GM19468 (cell line): ENCODE measurements around the gene MFAP3.
"Not testable (repeated sequence)": the region's sequence is repeated elsewhere in the genome, so short reads cannot be mapped to it uniquely, and the experiment has no call there.

Experiments
- ATAC-seq: cut with Tn5 transposase; IDR thresholded peaks from one replicate; pipeline ENCODE4 v1.9.1; 2021; ENCODE audit warnings: mild to moderate bottlenecking, moderate library complexity, moderate number of reproducible peaks; ENCODE audit not compliant: unreplicated experiment; ENCODE audit errors: extremely low read depth

Gene MFAP3

DNA sequence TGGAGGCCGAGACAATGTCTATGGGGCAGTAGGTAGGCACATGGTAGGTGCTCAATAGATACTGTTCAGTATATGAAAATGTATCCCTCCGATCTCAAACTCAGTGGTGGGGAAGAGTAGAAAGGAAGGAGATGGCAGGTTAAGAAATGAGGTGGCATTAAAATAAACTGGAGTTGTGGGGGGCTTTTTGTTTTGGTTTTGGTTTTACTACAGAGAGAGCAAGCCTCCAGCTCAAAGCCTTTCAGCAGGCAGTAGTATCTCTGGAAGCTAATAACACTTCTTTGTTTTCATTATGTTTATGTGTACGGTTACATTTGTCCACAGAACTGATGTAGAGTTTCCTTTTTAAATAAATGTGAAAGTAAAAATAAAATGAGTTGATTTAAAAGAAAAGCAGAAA, 8.6 kb downstream of the MFAP3 start:
- no peak for ATAC-seq

- ATAC-seq = no peak
Observed at GRCh38 chr5:154049636-154050035, 10.9 kb downstream of the MFAP3 start.

DNA sequence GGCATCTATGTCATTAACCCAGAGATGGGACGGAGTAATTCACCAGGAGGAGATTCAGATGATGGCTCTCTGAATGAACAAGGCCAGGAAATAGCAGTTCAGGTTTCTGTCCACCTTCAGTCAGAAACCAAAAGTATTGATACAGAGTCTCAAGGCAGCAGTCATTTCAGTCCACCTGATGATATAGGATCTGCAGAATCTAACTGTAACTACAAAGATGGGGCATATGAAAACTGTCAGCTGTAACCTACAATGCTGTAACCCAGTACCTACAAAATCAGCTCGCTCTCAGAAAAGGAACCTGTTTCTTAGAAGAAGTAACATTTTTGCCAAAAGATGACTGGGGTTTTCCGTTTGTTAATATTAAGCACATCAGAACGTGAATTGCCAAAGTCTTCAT, 14.7 kb downstream of the MFAP3 start:
- no peak for ATAC-seq

- no peak for ATAC-seq
Observed at GRCh38 chr5:154055201-154055600, 16.4 kb downstream of the MFAP3 start.

DNA sequence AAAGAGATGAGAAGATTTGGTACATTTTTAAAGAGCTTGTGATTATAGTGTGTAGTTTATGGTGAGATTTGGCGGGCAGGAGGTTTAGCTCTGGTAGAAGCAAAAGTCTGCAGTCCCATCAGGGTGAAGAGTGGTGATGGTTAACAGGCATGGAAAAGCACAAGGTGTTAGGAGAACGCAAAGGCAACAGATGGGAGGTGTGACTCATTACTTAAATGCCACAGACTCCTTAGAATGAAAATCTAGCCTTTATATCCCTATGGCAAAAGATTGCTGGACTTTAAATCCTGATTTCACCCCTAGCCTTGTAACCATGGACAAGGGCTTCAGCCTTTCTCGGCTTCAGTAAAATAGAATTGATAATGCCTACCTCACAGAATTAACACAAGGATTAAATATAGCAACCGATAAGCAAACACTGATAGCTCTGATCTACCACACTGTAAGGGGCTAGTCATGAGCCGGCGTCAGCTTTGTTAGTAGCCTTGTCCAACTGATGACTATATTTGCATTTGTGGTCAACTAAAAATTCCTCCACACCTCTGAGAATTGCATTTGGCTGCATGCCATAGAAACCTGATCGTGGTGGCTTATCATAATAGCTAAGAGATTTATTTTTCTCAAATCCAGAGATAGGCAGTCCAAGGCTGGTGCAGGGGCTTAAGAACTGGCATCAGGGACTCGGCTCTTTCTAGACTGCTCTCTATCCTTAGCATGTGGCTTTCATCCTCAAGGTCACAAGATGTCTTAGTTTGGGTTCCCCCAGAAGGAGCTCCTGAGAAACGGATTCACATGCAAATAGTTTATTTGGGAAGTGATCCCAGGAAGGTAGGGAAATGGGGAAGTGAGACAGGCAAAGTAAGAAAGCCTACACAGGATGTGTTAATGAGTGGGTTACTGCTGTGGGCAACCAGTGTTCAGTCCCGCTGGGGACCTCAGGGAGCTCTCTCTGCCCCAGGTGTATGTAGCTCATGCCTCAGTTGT, 19.6 kb downstream of the MFAP3 start:
- peak; percentile 62 for ATAC-seq

- ATAC-seq = no peak
Observed at GRCh38 chr5:154059039-154059430, 20.3 kb downstream of the MFAP3 start.

DNA sequence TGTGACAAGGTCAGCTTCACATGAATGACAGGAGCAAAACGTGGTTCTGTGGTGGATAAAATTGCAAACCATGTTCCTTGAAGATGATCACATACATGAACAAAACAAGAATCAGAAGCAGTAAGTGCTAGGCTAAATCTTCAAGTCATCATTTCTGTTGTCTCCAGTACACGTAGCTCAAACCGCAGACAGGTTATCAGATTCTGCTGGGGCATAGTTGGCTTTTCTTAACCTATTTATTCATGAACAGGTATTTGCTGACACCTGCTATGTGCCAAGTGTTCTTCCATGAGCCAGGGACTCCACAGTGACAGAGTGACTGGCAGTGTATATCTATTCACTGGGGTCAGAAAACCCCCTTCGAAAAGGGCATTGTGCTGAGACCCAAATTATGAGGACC, 20.8 kb downstream of the MFAP3 start:
- no peak for ATAC-seq

GRCh38 chr5:154060606-154061005, 21.8 kb downstream of the MFAP3 start:
- no peak for ATAC-seq

DNA sequence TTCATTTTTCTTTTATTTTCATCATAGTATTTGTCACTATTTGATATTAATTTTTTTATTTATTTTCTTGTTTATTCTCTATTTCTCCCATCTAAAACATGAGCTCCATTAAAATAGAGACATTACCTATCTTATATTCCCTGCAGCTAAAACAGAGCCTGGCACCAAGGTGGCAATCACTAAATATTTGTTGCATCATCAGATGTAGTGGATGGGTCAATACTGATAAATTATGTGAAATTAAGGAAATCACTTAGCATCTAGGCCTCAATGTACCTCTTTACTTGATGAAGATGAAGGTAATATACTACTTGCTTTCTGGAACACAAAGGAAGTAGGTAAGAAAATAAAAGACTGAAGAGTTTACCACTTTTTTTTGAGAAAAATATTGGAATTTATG, 24.6 kb downstream of the MFAP3 start:
- ATAC-seq = no peak

GRCh38 chr5:154065971-154066370, 27.2 kb downstream of the MFAP3 start:
- ATAC-seq = no peak

DNA sequence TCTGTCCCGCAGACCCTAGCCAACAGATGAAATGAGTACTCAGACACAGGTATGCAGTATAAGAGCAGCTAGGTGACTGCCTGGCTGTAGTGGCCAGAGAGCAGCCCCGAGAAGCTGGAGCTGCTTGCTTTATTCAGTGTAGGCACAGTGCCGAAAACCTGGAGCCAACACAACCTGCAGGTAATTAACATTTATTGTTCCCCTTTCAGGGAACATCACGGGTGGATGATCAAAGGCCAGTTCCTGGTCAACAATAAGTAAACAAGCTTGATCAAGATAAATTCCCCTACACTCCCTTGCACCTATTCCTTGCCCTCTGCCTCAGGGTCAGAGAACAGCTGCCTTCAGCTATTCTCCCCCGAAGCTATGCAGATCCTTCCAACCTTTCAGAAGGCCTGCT, 31.1 kb downstream of the MFAP3 start:
- ATAC-seq = not testable (repeated sequence)

GRCh38 chr5:154071799-154072413, 33.1 kb downstream of the MFAP3 start:
- ATAC-seq = no peak

DNA sequence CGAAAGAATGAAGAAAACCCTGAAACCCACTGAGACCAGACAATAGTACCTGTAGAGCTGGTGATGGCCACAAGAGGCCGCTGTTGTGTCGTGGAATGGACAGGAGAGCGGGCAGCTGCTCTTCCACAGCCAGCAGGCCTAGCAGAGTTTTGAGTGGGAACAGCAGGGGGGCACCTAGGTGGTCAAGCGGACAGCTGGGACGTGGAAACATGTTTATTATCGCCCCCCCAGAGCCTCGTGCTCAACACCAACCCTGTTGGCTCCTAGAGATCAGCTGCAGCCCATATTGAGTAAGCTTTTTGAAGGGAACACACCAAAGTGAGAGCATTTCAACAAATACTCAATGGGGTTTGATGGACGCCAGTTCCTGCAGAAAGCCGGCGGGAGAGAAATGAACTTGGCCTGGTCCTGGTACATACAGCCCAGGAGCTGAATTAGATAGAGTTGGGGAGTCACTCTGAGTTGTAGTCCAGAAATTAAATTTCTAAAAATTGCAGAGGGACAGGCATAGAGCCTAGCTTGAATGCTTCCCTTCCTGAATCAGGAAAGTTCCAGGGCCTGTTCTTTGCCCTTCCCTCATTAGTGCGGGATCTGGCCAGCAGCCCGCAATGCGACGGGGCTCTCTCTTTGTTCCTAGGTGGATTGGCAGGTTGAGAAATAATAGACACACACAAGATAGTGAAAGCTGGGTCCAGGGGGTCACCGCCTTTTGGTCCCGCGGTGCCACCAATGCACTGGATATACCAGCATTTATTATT, 33.8 kb downstream of the MFAP3 start:
- ATAC-seq = peak; percentile 92

DNA sequence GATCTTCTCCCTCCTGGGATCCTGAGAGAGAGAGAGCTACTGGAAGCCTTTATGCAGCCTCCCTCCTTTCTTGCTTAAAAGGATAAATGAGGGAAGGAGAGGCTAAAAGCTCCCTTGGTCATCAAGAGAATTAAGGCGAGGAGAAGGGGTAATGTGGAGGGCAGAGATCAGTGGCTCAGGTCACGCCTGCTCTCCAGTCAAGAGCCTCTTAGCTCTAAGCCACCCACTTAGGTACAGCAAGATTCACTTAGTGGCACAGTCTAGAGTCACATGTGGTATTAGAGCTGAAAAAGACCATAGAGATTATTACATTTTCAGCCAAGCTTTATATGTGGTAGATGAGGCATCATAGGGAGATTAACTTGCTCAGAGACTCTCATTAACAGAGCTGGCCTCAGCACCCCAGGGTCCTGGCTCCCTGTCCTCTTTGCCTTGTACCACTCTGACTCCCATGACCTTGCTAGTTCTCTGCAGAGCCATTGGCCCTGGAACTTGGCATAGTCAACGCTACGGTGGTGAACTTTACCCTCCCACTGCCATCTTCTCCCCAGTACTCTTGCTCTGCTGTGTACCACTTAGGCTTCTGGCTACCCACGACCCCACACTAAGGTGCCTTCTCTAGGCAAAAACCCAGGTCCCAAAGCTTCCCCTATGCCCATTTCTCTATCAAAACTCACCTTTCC, 37.6 kb downstream of the MFAP3 start:
- no peak for ATAC-seq

DNA sequence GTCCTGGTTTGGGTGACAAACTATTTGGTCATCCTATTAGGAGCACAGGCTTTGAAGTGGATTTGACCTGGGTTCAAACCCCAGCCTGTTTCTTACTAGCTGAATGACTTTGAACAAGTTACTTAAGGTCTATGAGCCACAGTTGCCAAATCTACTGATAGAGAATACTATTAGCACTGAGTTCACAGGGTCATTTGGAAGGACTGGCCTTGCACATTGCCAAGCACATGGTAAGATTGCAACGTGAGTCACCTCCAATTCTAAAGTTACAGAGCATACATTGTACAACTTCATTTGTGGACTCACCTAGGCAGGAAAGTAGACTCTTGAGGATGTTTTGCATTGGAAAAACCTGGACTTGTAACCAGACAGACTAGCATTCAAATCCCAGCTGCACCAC, 38.9 kb downstream of the MFAP3 start:
- no peak for ATAC-seq

DNA sequence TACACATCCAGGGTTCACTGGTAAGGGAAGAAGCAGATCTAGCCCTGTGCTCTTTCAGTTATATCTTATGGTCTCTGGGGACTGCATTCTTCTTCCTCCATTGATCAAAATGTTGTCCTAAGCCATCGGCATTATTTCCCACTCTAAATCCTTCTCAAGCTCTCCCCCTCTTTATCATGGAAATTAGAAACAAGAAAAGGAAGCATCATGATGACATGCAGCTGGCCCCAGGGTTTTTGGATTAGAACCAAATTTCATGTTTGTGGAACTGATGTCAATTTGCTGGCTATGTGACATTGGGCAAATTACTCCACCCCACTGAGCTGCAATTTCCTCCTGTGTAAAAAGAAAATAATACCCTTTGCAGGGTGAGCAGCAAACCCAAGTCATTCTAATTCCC, 39.5 kb downstream of the MFAP3 start:
- no peak for ATAC-seq

GRCh38 chr5:154081246-154081645, 42.5 kb downstream of the MFAP3 start:
- no peak for ATAC-seq

- no peak for ATAC-seq
Observed at GRCh38 chr5:154084062-154084639, 45.4 kb downstream of the MFAP3 start.

- ATAC-seq = no peak
Observed at GRCh38 chr5:154086146-154086545, 47.4 kb downstream of the MFAP3 start.

- ATAC-seq = no peak
Observed at GRCh38 chr5:154086641-154087040, 47.9 kb downstream of the MFAP3 start.
